A673 (cell line): Measurements from ENCODE around the gene APBB2.

Experiments
- CTCF ChIP-seq: fragments of 300-800, 200-600 bp; sonication (generic); conservative IDR thresholded peaks from 2 replicates; pipeline ENCODE4 v1.5.1; 2017; ENCODE audit warnings: low read depth, mild to moderate bottlenecking, antibody characterized with exemption, low read length, moderate library complexity, mixed read lengths
- EZH2 ChIP-seq: fragments of 200-600 bp; sonication (generic); IDR thresholded peaks from 2 replicates; pipeline ENCODE4 v1.6.1; 2017; ENCODE audit warnings: borderline replicate concordance, low read depth, mild to moderate bottlenecking, mixed read lengths, antibody characterized with exemption, low read length; ENCODE audit not compliant: poor library complexity, severe bottlenecking

- TF ChIP-seq CTCF, result no peak
- TF ChIP-seq EZH2, result no peak
Observed at GRCh38 chr4:40946652-40947051, 267.7 kb downstream of the APBB2 start.
